Stromal cell of bone marrow (primary cell): ENCODE results near the gene P2RY12.

ENCODE experiments used
- DNase-seq: peaks from one replicate; pipeline ENCODE4 v3.0.0-alpha.2; 2012; ENCODE audit warnings: low read depth

The P2RY12 gene

GRCh38 chr3:151307131-151307530 is 77.4 kb downstream of the P2RY12 start:
- DNase-seq: no peak

- no peak for DNase-seq
Measured at GRCh38 chr3:151306168-151306810, 78.3 kb downstream of the P2RY12 start.

GRCh38 chr3:151305775-151306151 is 78.8 kb downstream of the P2RY12 start:
- DNase-seq: no peak

- DNase-seq: peak; percentile 74
Measured at GRCh38 chr3:151305060-151305774, 79.3 kb downstream of the P2RY12 start.

GRCh38 chr3:151303751-151304150 is 80.8 kb downstream of the P2RY12 start:
- no peak for DNase-seq

- DNase-seq: no peak
Measured at GRCh38 chr3:151301787-151302186, 82.8 kb downstream of the P2RY12 start.

GRCh38 chr3:151300539-151300938 is 84.0 kb downstream of the P2RY12 start:
- no peak for DNase-seq

GRCh38 chr3:151299006-151299405 is 85.5 kb downstream of the P2RY12 start:
- DNase-seq: no peak

GRCh38 chr3:151297429-151297828 is 87.1 kb downstream of the P2RY12 start:
- no peak for DNase-seq

- no peak for DNase-seq
Measured at GRCh38 chr3:151296226-151296625, 88.3 kb downstream of the P2RY12 start.

- no peak for DNase-seq
Measured at GRCh38 chr3:151293127-151293526, 91.4 kb downstream of the P2RY12 start.

- peak; percentile 19 for DNase-seq
Measured at GRCh38 chr3:151290673-151291072, 93.9 kb downstream of the P2RY12 start.

- no peak for DNase-seq
Measured at GRCh38 chr3:151289445-151289844, 95.1 kb downstream of the P2RY12 start.
